Activated naive CD8-positive, alpha-beta T cell treated with anti-CD3 and anti-CD28 coated beads, Interleukin-2, amount 10 ng/mL, durations not matched to agents 7 days and 5 days (primary cell): ENCODE measurements around the gene IST1. TPM values are rescaled to one million over a fixed set of nuclear protein-coding genes. Genes with fewer than 3 reads are reported as not detected.
"Not testable (repeated sequence)": the region's sequence is repeated elsewhere in the genome, so short reads cannot be mapped to it uniquely, and the experiment has no call there.

Source experiments
- ATAC-seq: fragments of 150-1000 bp; cut with Tn5 transposase; one replicate; pipeline ENCODE4 v1.10.0; 2021; ENCODE audit warnings: low read depth, moderate library complexity
- POLR2A ChIA-PET: fragments of 350-600 bp; sonication (Branson Sonifier 250); formaldehyde crosslinking; loops from one replicate; lab custom pipeline; 2021; ENCODE audit warnings: antibody characterized with exemption; lab: Charles Lee
- DNase-seq: peaks from one replicate; pipeline ENCODE4 v3.0.0; 2021
- H3K27ac Mint-ChIP-seq: one replicate; pipeline ENCODE4 v1.8.0; 2022; ENCODE audit warnings: mild to moderate bottlenecking, mixed read lengths
- H3K27me3 Mint-ChIP-seq: one replicate; pipeline ENCODE4 v1.8.0; 2022; ENCODE audit warnings: mild to moderate bottlenecking, moderate library complexity, mixed read lengths
- H3K36me3 Mint-ChIP-seq: one replicate; pipeline ENCODE4 v1.8.0; 2021; ENCODE audit warnings: mild to moderate bottlenecking, mixed read lengths
- H3K4me1 Mint-ChIP-seq: one replicate; pipeline ENCODE4 v1.8.0; 2021; ENCODE audit warnings: mixed read lengths
- H3K4me3 Mint-ChIP-seq: one replicate; pipeline ENCODE4 v1.8.0; 2022; ENCODE audit warnings: mild to moderate bottlenecking, moderate library complexity, mixed read lengths
- H3K9me3 Mint-ChIP-seq: one replicate; pipeline ENCODE4 v1.8.0; 2021; ENCODE audit warnings: mixed read lengths
- total RNA-seq, 2 experiments: library from RNA; stranded (reverse); gene quantifications; one replicate each; pipeline ENCODE4 v1.2.3, GENCODE V29; 2021

The IST1 gene
- total RNA-seq, 2 experiments from 2014 or later: 228 to 248 TPM

GRCh38 chr16:71859762-71860521 is 35.4 kb upstream of the IST1 start:
- peaks cover 4% of the 10 kb centered on the region for H3K36me3 Mint-ChIP-seq
- DNase-seq (no peak), ATAC-seq (no peak)
- no peaks in the 10 kb centered on the region for H3K9me3 Mint-ChIP-seq
- H3K27me3 Mint-ChIP-seq: no peaks in the 10 kb centered on the region
- H3K4me1 Mint-ChIP-seq: peaks cover 13% of the 10 kb centered on the region
- POLR2A ChIA-PET: no interaction called here
- no peak overlapping the region for H3K4me3 Mint-ChIP-seq
- no peak overlapping the region for H3K27ac Mint-ChIP-seq

GRCh38 chr16:71863995-71864394 is 31.3 kb upstream of the IST1 start:
- POLR2A ChIA-PET: interaction anchor here (1.3 kb wide), 1 partner anchor 59 kb away, joined by 4 read pairs; no protein-coding TSS in a partner anchor
- no peak for ATAC-seq
- H3K36me3 Mint-ChIP-seq: peaks cover 4% of the 10 kb centered on the region

GRCh38 chr16:71865173-71865863 is 30.0 kb upstream of the IST1 start:
- H3K27me3 Mint-ChIP-seq: no peaks in the 10 kb centered on the region
- H3K9me3 Mint-ChIP-seq: no peaks in the 10 kb centered on the region
- ATAC-seq: no peak
- H3K4me1 Mint-ChIP-seq: peaks cover 5% of the 10 kb centered on the region
- peaks cover 4% of the 10 kb centered on the region for H3K36me3 Mint-ChIP-seq
- POLR2A ChIA-PET: no interaction called here
- no peak overlapping the region for H3K27ac Mint-ChIP-seq
- no peak overlapping the region for H3K4me3 Mint-ChIP-seq
- DNase-seq: no peak

More at GRCh38 chr16:71863995-71864394, 31.3 kb upstream of the IST1 start:
- no peak overlapping the region for H3K4me3 Mint-ChIP-seq
- H3K27ac Mint-ChIP-seq: no peak overlapping the region
- H3K9me3 Mint-ChIP-seq: no peaks in the 10 kb centered on the region
- no peaks in the 10 kb centered on the region for H3K27me3 Mint-ChIP-seq
- no peak for DNase-seq
- peaks cover 5% of the 10 kb centered on the region for H3K4me1 Mint-ChIP-seq

GRCh38 chr16:71867175-71867574 is 28.2 kb upstream of the IST1 start:
- H3K27me3 Mint-ChIP-seq, ATAC-seq, H3K9me3 Mint-ChIP-seq, H3K4me1 Mint-ChIP-seq, POLR2A ChIA-PET, DNase-seq, H3K36me3 Mint-ChIP-seq, H3K27ac Mint-ChIP-seq, H3K4me3 Mint-ChIP-seq: not testable (repeated sequence)

- H3K27me3 Mint-ChIP-seq: no peaks in the 10 kb centered on the region
- H3K4me1 Mint-ChIP-seq: peaks cover 9% of the 10 kb centered on the region
- POLR2A ChIA-PET: no interaction called here
- H3K4me3 Mint-ChIP-seq: no peak overlapping the region
- H3K9me3 Mint-ChIP-seq: no peaks in the 10 kb centered on the region
- no peak overlapping the region for H3K27ac Mint-ChIP-seq
- no peak for DNase-seq
- ATAC-seq: no peak
- H3K36me3 Mint-ChIP-seq: peaks cover 3% of the 10 kb centered on the region
These were observed 27.4 kb upstream of the IST1 start for GRCh38 chr16:71867939-71868338.

- Mint-ChIP-seq H3K36me3 (peaks cover 3% of the 10 kb centered on the region), H3K9me3 (no peaks in the 10 kb centered on the region), H3K27me3 (no peaks in the 10 kb centered on the region), H3K27ac (no peak overlapping the region), H3K4me3 (no peak overlapping the region), H3K4me1 (peaks cover 13% of the 10 kb centered on the region)
- ATAC-seq (no peak), DNase-seq (no peak)
- POLR2A ChIA-PET: no interaction called here
These were observed 26.2 kb upstream of the IST1 start for GRCh38 chr16:71869089-71869488.

- Mint-ChIP-seq H3K27me3 (no peaks in the 10 kb centered on the region), H3K27ac (no peak overlapping the region), H3K4me1 (peaks cover 10% of the 10 kb centered on the region), H3K9me3 (no peaks in the 10 kb centered on the region), H3K36me3 (peaks cover 3% of the 10 kb centered on the region), H3K4me3 (no peak overlapping the region)
- POLR2A ChIA-PET: no interaction called here
- ATAC-seq: no peak
- DNase-seq: no peak
These were observed 24.5 kb upstream of the IST1 start for GRCh38 chr16:71870818-71871217.

- POLR2A ChIA-PET: interaction anchor here (1.4 kb wide), 1 partner anchor 26 kb away, joined by 3 read pairs; no protein-coding TSS in a partner anchor
- peak overlapping the region; percentile 69 for H3K27ac Mint-ChIP-seq
- no peaks in the 10 kb centered on the region for H3K27me3 Mint-ChIP-seq
- DNase-seq: no peak
- peaks cover 3% of the 10 kb centered on the region for H3K36me3 Mint-ChIP-seq
- peak overlapping the region; percentile 34 for H3K4me3 Mint-ChIP-seq
- peaks cover 10% of the 10 kb centered on the region for H3K4me1 Mint-ChIP-seq
- no peak for ATAC-seq
- H3K9me3 Mint-ChIP-seq: no peaks in the 10 kb centered on the region
These were observed 22.1 kb upstream of the IST1 start for GRCh38 chr16:71873199-71873598.

- POLR2A ChIA-PET: no interaction called here
- H3K27me3 Mint-ChIP-seq: peaks cover 3% of the 10 kb centered on the region
- H3K27ac Mint-ChIP-seq: no peak overlapping the region
- H3K4me3 Mint-ChIP-seq: no peak overlapping the region
- no peaks in the 10 kb centered on the region for H3K9me3 Mint-ChIP-seq
- peaks cover 31% of the 10 kb centered on the region for H3K4me1 Mint-ChIP-seq
- DNase-seq: no peak
- peaks cover 14% of the 10 kb centered on the region for H3K36me3 Mint-ChIP-seq
- ATAC-seq: no peak
These were observed 16.4 kb upstream of the IST1 start for GRCh38 chr16:71878911-71879310.

- ATAC-seq (no peak), DNase-seq (no peak)
- no peak overlapping the region for H3K4me3 Mint-ChIP-seq
- peaks cover 14% of the 10 kb centered on the region for H3K36me3 Mint-ChIP-seq
- no peak overlapping the region for H3K27ac Mint-ChIP-seq
- POLR2A ChIA-PET: interaction anchor here (1.2 kb wide), 1 partner anchor 14 kb away, joined by 3 read pairs; no protein-coding TSS in a partner anchor
- no peaks in the 10 kb centered on the region for H3K9me3 Mint-ChIP-seq
- H3K4me1 Mint-ChIP-seq: peaks cover 38% of the 10 kb centered on the region
- peaks cover 7% of the 10 kb centered on the region for H3K27me3 Mint-ChIP-seq
These were observed 15.2 kb upstream of the IST1 start for GRCh38 chr16:71880176-71880575.

GRCh38 chr16:71882505-71883167 is 12.7 kb upstream of the IST1 start:
- H3K9me3 Mint-ChIP-seq: no peaks in the 10 kb centered on the region
- H3K4me1 Mint-ChIP-seq: peaks cover 41% of the 10 kb centered on the region
- H3K4me3 Mint-ChIP-seq: peak overlapping the region; percentile 82
- H3K27me3 Mint-ChIP-seq: peaks cover 26% of the 10 kb centered on the region
- ATAC-seq (peak; percentile 37), DNase-seq (no peak)
- H3K36me3 Mint-ChIP-seq: peaks cover 14% of the 10 kb centered on the region
- POLR2A ChIA-PET: interaction anchor here (0.6 to 5.5 kb wide), 8 partner anchors 9 to 74 kb away, joined by 4 to 79 read pairs (median 12); partner anchors contain the start of genes AP1G1, ATXN1L and IST1
- H3K27ac Mint-ChIP-seq: peak overlapping the region; percentile 59

- peak; percentile 63 for DNase-seq
- Mint-ChIP-seq H3K36me3 (peaks cover 14% of the 10 kb centered on the region), H3K4me3 (peak overlapping the region; percentile 82), H3K9me3 (no peaks in the 10 kb centered on the region), H3K27ac (peak overlapping the region; percentile 59), H3K27me3 (peaks cover 26% of the 10 kb centered on the region), H3K4me1 (peaks cover 41% of the 10 kb centered on the region)
- peak; percentile 16 for ATAC-seq
- POLR2A ChIA-PET: interaction anchor here (0.6 to 5.5 kb wide), 6 partner anchors 11 to 75 kb away, joined by 4 to 79 read pairs (median 12); partner anchors contain the start of genes AP1G1, ATXN1L and IST1
These were observed 12.0 kb upstream of the IST1 start for GRCh38 chr16:71883168-71883848.
